Measurements from ENCODE around the gene LRRC8C.

LRRC8C gene

GRCh38 chr1:89712420-89712819 is 79.5 kb downstream of the LRRC8C start:
- no peak for TF ChIP-seq CTCF (IDR thresholded peaks at IDR 0.05; ENCODE audit: control insufficient read depth, insufficient read depth, low read depth, low read length, missing control alignments)
- no peak overlapping the region for H3K4me3 ChIP-seq (ENCODE audit: control insufficient read depth, low read depth, low read length)
- DNase-seq (ENCODE audit: low read depth) = no peak

GRCh38 chr1:89715677-89716076 is 82.8 kb downstream of the LRRC8C start:
- no peak overlapping the region for H3K4me3 ChIP-seq (ENCODE audit: control insufficient read depth, low read depth, low read length)
- DNase-seq (ENCODE audit: low read depth) = no peak
- TF ChIP-seq CTCF (IDR thresholded peaks at IDR 0.05; ENCODE audit: control insufficient read depth, insufficient read depth, low read depth, low read length, missing control alignments) = no peak

- DNase-seq (ENCODE audit: low read depth) = no peak
- H3K4me3 ChIP-seq (ENCODE audit: control insufficient read depth, low read depth, low read length) = no peak overlapping the region
- no peak for TF ChIP-seq CTCF (IDR thresholded peaks at IDR 0.05; ENCODE audit: control insufficient read depth, insufficient read depth, low read depth, low read length, missing control alignments)
Observed at GRCh38 chr1:89719502-89720306, 86.8 kb downstream of the LRRC8C start.

- no peak for DNase-seq (ENCODE audit: low read depth)
- no peak overlapping the region for H3K4me3 ChIP-seq (ENCODE audit: control insufficient read depth, low read depth, low read length)
Observed at GRCh38 chr1:89720839-89721238, 87.9 kb downstream of the LRRC8C start.

GRCh38 chr1:89721351-89721750 is 88.4 kb downstream of the LRRC8C start:
- no peak overlapping the region for H3K4me3 ChIP-seq (ENCODE audit: control insufficient read depth, low read depth, low read length)
- TF ChIP-seq CTCF (IDR thresholded peaks at IDR 0.05; ENCODE audit: control insufficient read depth, insufficient read depth, low read depth, low read length, missing control alignments) = no peak
- DNase-seq (ENCODE audit: low read depth) = no peak

More at GRCh38 chr1:89720839-89721238, 87.9 kb downstream of the LRRC8C start:
- TF ChIP-seq CTCF (IDR thresholded peaks at IDR 0.05; ENCODE audit: control insufficient read depth, insufficient read depth, low read depth, low read length, missing control alignments) = no peak

- no peak for DNase-seq (ENCODE audit: low read depth)
- H3K4me3 ChIP-seq (ENCODE audit: control insufficient read depth, low read depth, low read length) = no peak overlapping the region
- no peak for TF ChIP-seq CTCF (IDR thresholded peaks at IDR 0.05; ENCODE audit: control insufficient read depth, insufficient read depth, low read depth, low read length, missing control alignments)
Observed at GRCh38 chr1:89723144-89723543, 90.2 kb downstream of the LRRC8C start.
